Measurements from ENCODE around the gene NMRAL1. TPM values are rescaled to one million over a fixed set of nuclear protein-coding genes. Genes with fewer than 3 reads are reported as not detected.
A peak's percentile ranks its signal among the peaks of the same experiment; 100 is the strongest.

NMRAL1 gene
- total and polyA plus RNA-seq, 9 donors = 15.0 to 72.7 (median 51.5) TPM

GRCh38 chr16:4513881-4514280, 39.5 kb upstream of the NMRAL1 start:
- intact Hi-C loops (cut with DNase I) = loop anchor here in 1 of 4 donors (10.0 kb wide), 1 partner anchor 71 kb away; no protein-coding TSS in a partner anchor
- 90 to 94% (median 91%) methylated on average over 7 of the region's 7 CpGs for WGBS, 3 donors
- no peaks in the 10 kb centered on the region for H3K4me1 ChIP-seq (ENCODE audit: insufficient read depth)

GRCh38 chr16:4513086-4513860, 38.8 kb upstream of the NMRAL1 start:
- intact Hi-C loops (cut with DNase I) = loop anchor here in 1 of 4 donors (10.0 kb wide), 1 partner anchor 72 kb away; no protein-coding TSS in a partner anchor
- no peak overlapping the region for H3K27ac ChIP-seq
- DNase-seq = no peak
- no peaks in the 10 kb centered on the region for H3K27me3 ChIP-seq
- H3K4me1 ChIP-seq (ENCODE audit: insufficient read depth) = no peaks in the 10 kb centered on the region
- WGBS, 3 donors = 83 to 90% (median 88%) methylated on average over 19 of the region's 19 CpGs
- no peak overlapping the region for H3K4me3 ChIP-seq
- no peaks in the 10 kb centered on the region for H3K36me3 ChIP-seq
- no peaks in the 10 kb centered on the region for H3K9me3 ChIP-seq
- TF ChIP-seq POLR2A (IDR thresholded peaks at IDR 0.05) (no peak), EP300 (IDR thresholded peaks at IDR 0.05) (no peak)
- TF ChIP-seq, protein P1, sequence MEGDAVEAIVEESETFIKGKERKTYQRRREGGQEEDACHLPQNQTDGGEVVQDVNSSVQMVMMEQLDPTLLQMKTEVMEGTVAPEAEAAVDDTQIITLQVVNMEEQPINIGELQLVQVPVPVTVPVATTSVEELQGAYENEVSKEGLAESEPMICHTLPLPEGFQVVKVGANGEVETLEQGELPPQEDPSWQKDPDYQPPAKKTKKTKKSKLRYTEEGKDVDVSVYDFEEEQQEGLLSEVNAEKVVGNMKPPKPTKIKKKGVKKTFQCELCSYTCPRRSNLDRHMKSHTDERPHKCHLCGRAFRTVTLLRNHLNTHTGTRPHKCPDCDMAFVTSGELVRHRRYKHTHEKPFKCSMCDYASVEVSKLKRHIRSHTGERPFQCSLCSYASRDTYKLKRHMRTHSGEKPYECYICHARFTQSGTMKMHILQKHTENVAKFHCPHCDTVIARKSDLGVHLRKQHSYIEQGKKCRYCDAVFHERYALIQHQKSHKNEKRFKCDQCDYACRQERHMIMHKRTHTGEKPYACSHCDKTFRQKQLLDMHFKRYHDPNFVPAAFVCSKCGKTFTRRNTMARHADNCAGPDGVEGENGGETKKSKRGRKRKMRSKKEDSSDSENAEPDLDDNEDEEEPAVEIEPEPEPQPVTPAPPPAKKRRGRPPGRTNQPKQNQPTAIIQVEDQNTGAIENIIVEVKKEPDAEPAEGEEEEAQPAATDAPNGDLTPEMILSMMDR (IDR thresholded peaks at IDR 0.05) = no peak

More at GRCh38 chr16:4513881-4514280, 39.5 kb upstream of the NMRAL1 start:
- DNase-seq = no peak
- Histone ChIP-seq H3K27me3 (no peaks in the 10 kb centered on the region), H3K36me3 (no peaks in the 10 kb centered on the region), H3K9me3 (no peaks in the 10 kb centered on the region), H3K27ac (no peak overlapping the region), H3K4me3 (no peak overlapping the region)
- no peak for TF ChIP-seq EP300 (IDR thresholded peaks at IDR 0.05)
- TF ChIP-seq, protein P1 (IDR thresholded peaks at IDR 0.05) = no peak
- TF ChIP-seq POLR2A (IDR thresholded peaks at IDR 0.05) = no peak

DNA sequence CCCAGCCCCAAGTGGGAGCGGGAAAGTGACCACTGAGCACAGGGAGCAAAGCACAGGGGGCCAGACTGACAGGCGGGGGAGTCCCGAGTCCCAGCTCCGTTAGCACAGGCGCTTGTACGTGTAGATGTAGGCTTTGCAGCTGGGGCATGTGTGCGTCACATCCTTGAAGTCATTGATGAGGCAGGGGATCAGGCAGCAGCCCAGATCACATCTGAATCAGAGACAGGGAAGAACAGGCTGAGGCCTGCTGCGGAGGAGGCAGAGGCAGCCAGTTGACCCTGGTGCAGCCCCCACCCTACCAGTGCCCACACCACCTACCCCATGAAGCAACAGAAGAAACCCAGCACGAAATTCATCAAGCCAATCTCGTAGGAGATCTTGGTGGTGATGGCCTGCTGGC, 38.0 kb upstream of the NMRAL1 start:
- no peaks in the 10 kb centered on the region for H3K36me3 ChIP-seq
- no peak for TF ChIP-seq EP300 (IDR thresholded peaks at IDR 0.05)
- TF ChIP-seq, protein P1 (IDR thresholded peaks at IDR 0.05) = no peak
- no peak for TF ChIP-seq POLR2A (IDR thresholded peaks at IDR 0.05)
- no peak overlapping the region for H3K27ac ChIP-seq
- no peak overlapping the region for H3K4me3 ChIP-seq
- DNase-seq = no peak
- H3K4me1 ChIP-seq (ENCODE audit: insufficient read depth) = no peaks in the 10 kb centered on the region
- WGBS, 3 donors = 85 to 88% (median 87%) methylated on average over 9 to 10 of the region's 10 CpGs
- H3K9me3 ChIP-seq = no peaks in the 10 kb centered on the region
- intact Hi-C loops (cut with DNase I) = loop anchor here in 1 of 4 donors (10.0 kb wide), 1 partner anchor 72 kb away; no protein-coding TSS in a partner anchor
- no peaks in the 10 kb centered on the region for H3K27me3 ChIP-seq

- H3K9me3 ChIP-seq = no peaks in the 10 kb centered on the region
- 64 to 70% (median 66%) methylated on average over 9 of the region's 9 CpGs for WGBS, 3 donors
- no peak for TF ChIP-seq POLR2A (IDR thresholded peaks at IDR 0.05)
- no peak for TF ChIP-seq EP300 (IDR thresholded peaks at IDR 0.05)
- TF ChIP-seq, protein P1 (IDR thresholded peaks at IDR 0.05) = no peak
- no peak overlapping the region for H3K27ac ChIP-seq
- intact Hi-C loops (cut with DNase I) = loop anchor here in 1 of 4 donors (10.0 kb wide), 1 partner anchor 73 kb away; no protein-coding TSS in a partner anchor
- no peaks in the 10 kb centered on the region for H3K4me1 ChIP-seq (ENCODE audit: insufficient read depth)
- no peaks in the 10 kb centered on the region for H3K27me3 ChIP-seq
- no peaks in the 10 kb centered on the region for H3K36me3 ChIP-seq
- H3K4me3 ChIP-seq = no peak overlapping the region
- peak in 1 of 5 donors; percentile 54 for DNase-seq
Measured at GRCh38 chr16:4511441-4512082, 37.1 kb upstream of the NMRAL1 start.

Measured in ovary (tissue), 9 donors.